Endothelial cell of umbilical vein (primary cell): ENCODE results near the gene AFDN. TPM values are rescaled to one million over a fixed set of nuclear protein-coding genes. Genes with fewer than 3 reads are reported as not detected.

Experiments
- BruUV-seq: library from RNA; stranded (reverse); fragments of 400-500 nt; replicated peaks from 2 replicates; lab custom pipeline; 2021; lab: Mats Ljungman, UMichigan
- CTCF ChIA-PET: fragments of 300-600, 350-600 bp; sonication (Branson Sonifier 250); formaldehyde crosslinking; loops from one replicate; lab custom pipeline; 2021; ENCODE audit warnings: antibody characterized with exemption, inconsistent platforms; lab: Charles Lee
- POLR2A ChIA-PET: fragments of 300-600, 350-600 bp; sonication (Branson Sonifier 250); formaldehyde crosslinking; loops from one replicate; lab custom pipeline; 2021; ENCODE audit warnings: antibody characterized with exemption, inconsistent platforms; lab: Charles Lee
- DNase-seq: peaks from one replicate; pipeline ENCODE4 v3.0.0-alpha.2; 2011; ENCODE audit warnings: low read depth, low spot score
- FAIRE-seq: peaks from 2 replicates; lab custom pipeline; 2011; peaks lifted over from hg19 to GRCh38; lab: Jason Lieb, UNC
- H2AFZ ChIP-seq: 2 replicates; pipeline ENCODE4 v1.6.0; 2012; ENCODE audit warnings: low read depth, low read length, control low read depth, inconsistent platforms
- H3K27ac ChIP-seq: 2 replicates; pipeline ENCODE4 v1.5.1; 2011; ENCODE audit warnings: low read depth, mild to moderate bottlenecking, control low read depth, low read length, moderate library complexity; ENCODE audit not compliant: insufficient read depth
- H3K27me3 ChIP-seq, 2 experiments: 2 replicates each; pipeline versions ENCODE4 v1.6.0 to v1.6.1; 2011; ENCODE audit warnings: low read length in 2 of 2, mixed read lengths in 1 of 2; ENCODE audit not compliant: control insufficient read depth in 2 of 2, insufficient read depth in 2 of 2
- H3K36me3 ChIP-seq, 2 experiments: 2 replicates in 1 of 2; 3 replicates in 1 of 2; pipeline ENCODE4 v1.5.1; 2011; ENCODE audit warnings: low read length in 2 of 2, mild to moderate bottlenecking in 1 of 2, moderate library complexity in 1 of 2; ENCODE audit not compliant: control insufficient read depth in 2 of 2, insufficient read depth in 2 of 2; ENCODE audit errors: extremely low read depth in 1 of 2
- H3K4me1 ChIP-seq: 3 replicates; pipeline ENCODE4 v1.5.1; 2011; ENCODE audit warnings: mild to moderate bottlenecking, low read length; ENCODE audit not compliant: control insufficient read depth, insufficient read depth; ENCODE audit errors: extremely low read depth
- H3K4me2 ChIP-seq: 2 replicates; pipeline ENCODE4 v1.6.1; 2011; ENCODE audit warnings: low read length, control low read depth, mixed read lengths; ENCODE audit not compliant: insufficient read depth
- H3K4me3 ChIP-seq, 3 experiments: fragments of 200-600 bp in 1 of 3; sonication (generic), shearing (Covaris generic) in 1 of 3; replicated peaks in 1 of 3; 2 replicates each; pipeline ENCODE4 v1.5.1; 2011 to 2016; ENCODE audit warnings: control low read depth in 3 of 3, low read length in 3 of 3, mild to moderate bottlenecking in 2 of 3, inconsistent platforms in 1 of 3, low read depth in 1 of 3, moderate library complexity in 1 of 3; ENCODE audit not compliant: insufficient read depth in 1 of 3
- H3K79me2 ChIP-seq: 2 replicates; pipeline ENCODE4 v1.6.0; 2012; ENCODE audit warnings: low read length, inconsistent platforms; ENCODE audit not compliant: control insufficient read depth, insufficient read depth
- H3K9ac ChIP-seq: replicated peaks from 2 replicates; pipeline ENCODE3; 2011; ENCODE audit warnings: low read length, control low read depth; ENCODE audit not compliant: insufficient read depth; ENCODE audit errors: extremely low read depth
- H3K9me1 ChIP-seq: replicated peaks from 3 replicates; pipeline ENCODE4 v1.6.0; 2011; ENCODE audit warnings: mild to moderate bottlenecking, low read length; ENCODE audit not compliant: control insufficient read depth, insufficient read depth; ENCODE audit errors: extremely low read depth
- H3K9me3 ChIP-seq: replicated peaks from 2 replicates; pipeline ENCODE4 v1.5.1; 2012; ENCODE audit warnings: low read length, inconsistent platforms; ENCODE audit not compliant: control insufficient read depth, insufficient read depth
- H4K20me1 ChIP-seq: replicated peaks from 2 replicates; pipeline ENCODE3; 2011; ENCODE audit warnings: mild to moderate bottlenecking, low read length; ENCODE audit not compliant: control insufficient read depth, insufficient read depth; ENCODE audit errors: extremely low read depth
- CTCF ChIP-seq, 2 donors: IDR thresholded peaks; 1 replicate in 1 of 2; 2 replicates in 1 of 2; pipeline ENCODE4 v1.5.1; 2011; ENCODE audit warnings: low read length in 2 of 2, mild to moderate bottlenecking in 2 of 2, moderate library complexity in 2 of 2, control low read depth in 1 of 2, inconsistent platforms in 1 of 2, low read depth in 1 of 2; ENCODE audit not compliant: insufficient read depth in 1 of 2; ENCODE audit errors: extremely low read depth in 1 of 2
- EZH2 ChIP-seq: IDR thresholded peaks from 2 replicates; pipeline ENCODE4 v1.6.1; 2012; ENCODE audit warnings: borderline replicate concordance, low read depth, mild to moderate bottlenecking, moderate library complexity, low read length, inconsistent platforms; ENCODE audit not compliant: severe bottlenecking
- FOS ChIP-seq: IDR thresholded peaks from 2 replicates; pipeline ENCODE4 v1.6.1; 2011; ENCODE audit warnings: mild to moderate bottlenecking, low read length, moderate library complexity, borderline replicate concordance; ENCODE audit not compliant: insufficient read depth
- GATA2 ChIP-seq: IDR thresholded peaks from 2 replicates; pipeline ENCODE4 v1.7.0; 2011; ENCODE audit warnings: low read depth, mild to moderate bottlenecking, moderate library complexity, mixed read lengths, low read length; ENCODE audit not compliant: insufficient read length, insufficient read depth
- JUN ChIP-seq: IDR thresholded peaks from 2 replicates; pipeline ENCODE4 v1.6.1; 2011; ENCODE audit warnings: borderline replicate concordance, low read depth; ENCODE audit not compliant: insufficient read length, insufficient read depth
- MAX ChIP-seq: IDR thresholded peaks from 2 replicates; pipeline ENCODE4 v1.6.1; 2011; ENCODE audit not compliant: insufficient read depth, insufficient read length
- MYC ChIP-seq: IDR thresholded peaks from one replicate; pipeline ENCODE4 v1.6.1; 2011; ENCODE audit warnings: mild to moderate bottlenecking, low read depth, low read length
- POLR2A ChIP-seq: IDR thresholded peaks from 2 replicates; pipeline ENCODE4 v1.6.1; 2012; ENCODE audit warnings: low read depth, mild to moderate bottlenecking, control low read depth, low read length
- POLR2AphosphoS5 ChIP-seq: IDR thresholded peaks from 2 replicates; pipeline ENCODE4 v1.6.1; 2012; ENCODE audit warnings: low read depth, mild to moderate bottlenecking, control low read depth, low read length, moderate library complexity; ENCODE audit not compliant: insufficient read depth
- dilution Hi-C: fragments of 300-500 bp; cut with MboI; formaldehyde crosslinking; loops from one replicate; pipeline ENCODE4 v1.15.0; 2019; ENCODE audit warnings: low sequenced_read_pairs; ENCODE audit not compliant: extremely low pct_ligation_motif_present
- intact Hi-C: fragments of 100-400 bp; cut with micrococcal nuclease; formaldehyde crosslinking; loops from one replicate; pipeline ENCODE4 v1.10.0; 2022
- polyA plus RNA-seq, 4 experiments: library from polyadenylated mRNA; depleted of rRNA in 3 of 4; stranded (reverse) in 3 of 4; unstranded in 1 of 4; fragments of >200 nt; gene quantifications; 2 replicates each; pipeline versions ENCODE4 v1.2.1 to v1.2.3, GENCODE V29; 2011 to 2012; ENCODE audit warnings: missing spikeins in 1 of 4
- total RNA-seq: library from RNA; stranded (reverse); gene quantifications from 2 replicates; pipeline ENCODE4 v1.2.3, GENCODE V29; 2021

AFDN gene
- total and polyA plus RNA-seq, 2 donors (not counting 3 experiments of a cell fraction or from before 2014, with no cell fraction given) = 31.0 to 134 TPM

GRCh38 chr6:167888098-167888497 is 61.4 kb downstream of the AFDN start:
- Histone ChIP-seq H3K27ac (no peak overlapping the region), H3K4me2 (no peak overlapping the region), H3K4me1 (no peaks in the 10 kb centered on the region), H2AFZ (no peak overlapping the region), H3K27me3 (no peaks in the 10 kb centered on the region), H3K9me1 (no peaks in the 10 kb centered on the region), H4K20me1 (no peaks in the 10 kb centered on the region), H3K9me3 (no peaks in the 10 kb centered on the region), H3K79me2 (no peaks in the 10 kb centered on the region), H3K36me3 (peaks cover 5 to 9% of the 10 kb centered on the region in 2 experiments), H3K9ac (no peak overlapping the region), H3K4me3 (no peak overlapping the region)
- dilution Hi-C loops (no loop called here), intact Hi-C loops (no loop called here)
- TF ChIP-seq MAX (no peak), FOS (no peak), CTCF (IDR thresholded peaks at IDR 0.05; ENCODE audit: extremely low read depth in 1 of 2, insufficient read depth in 1 of 2, low read depth in 1 of 2, low read length in 2 of 2) (no peak), MYC (no peak), POLR2AphosphoS5 (no peak), JUN (no peak), POLR2A (no peak), GATA2 (no peak), EZH2 (no peak)
- CTCF ChIA-PET = interaction anchor here (1.7 kb wide), 1 partner anchor 11 kb away, joined by 7 read pairs; no protein-coding TSS in a partner anchor
- DNase-seq (no peak), FAIRE-seq (no peak)
- BruUV-seq = no TSS peak
- POLR2A ChIA-PET = no interaction called here
